ENCODE data around the gene PPFIA3.

DNA sequence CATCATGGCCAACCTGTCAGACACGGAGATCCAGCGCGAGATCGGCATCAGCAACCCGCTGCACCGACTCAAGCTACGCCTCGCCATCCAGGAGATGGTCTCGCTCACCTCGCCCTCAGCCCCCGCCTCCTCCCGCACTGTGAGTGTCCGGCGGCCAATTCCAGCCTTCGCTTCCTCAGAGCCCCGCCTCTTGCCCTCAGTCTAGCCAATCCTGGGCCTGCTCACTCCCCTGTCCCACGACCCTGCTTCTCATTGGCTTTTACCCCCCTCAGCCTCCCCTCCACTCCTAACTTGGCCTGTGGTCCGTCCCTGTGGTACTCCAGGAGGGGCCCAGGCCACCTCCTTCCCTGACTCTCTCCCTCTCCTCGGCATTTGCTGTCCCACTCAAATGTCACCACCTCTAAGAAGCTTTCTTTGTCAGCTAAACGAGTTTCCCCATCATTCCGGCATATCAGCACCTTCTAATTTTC is 23.6 kb downstream of the PPFIA3 start:
- TF ChIP-seq, protein P1, sequence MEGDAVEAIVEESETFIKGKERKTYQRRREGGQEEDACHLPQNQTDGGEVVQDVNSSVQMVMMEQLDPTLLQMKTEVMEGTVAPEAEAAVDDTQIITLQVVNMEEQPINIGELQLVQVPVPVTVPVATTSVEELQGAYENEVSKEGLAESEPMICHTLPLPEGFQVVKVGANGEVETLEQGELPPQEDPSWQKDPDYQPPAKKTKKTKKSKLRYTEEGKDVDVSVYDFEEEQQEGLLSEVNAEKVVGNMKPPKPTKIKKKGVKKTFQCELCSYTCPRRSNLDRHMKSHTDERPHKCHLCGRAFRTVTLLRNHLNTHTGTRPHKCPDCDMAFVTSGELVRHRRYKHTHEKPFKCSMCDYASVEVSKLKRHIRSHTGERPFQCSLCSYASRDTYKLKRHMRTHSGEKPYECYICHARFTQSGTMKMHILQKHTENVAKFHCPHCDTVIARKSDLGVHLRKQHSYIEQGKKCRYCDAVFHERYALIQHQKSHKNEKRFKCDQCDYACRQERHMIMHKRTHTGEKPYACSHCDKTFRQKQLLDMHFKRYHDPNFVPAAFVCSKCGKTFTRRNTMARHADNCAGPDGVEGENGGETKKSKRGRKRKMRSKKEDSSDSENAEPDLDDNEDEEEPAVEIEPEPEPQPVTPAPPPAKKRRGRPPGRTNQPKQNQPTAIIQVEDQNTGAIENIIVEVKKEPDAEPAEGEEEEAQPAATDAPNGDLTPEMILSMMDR (conservative IDR thresholded peaks at IDR 0.05 in 1 of 2, IDR thresholded peaks at IDR 0.05 in 1 of 2; ENCODE audit: low read depth in 1 of 2, low read length in 2 of 2) = no peak
- TF ChIP-seq EZH2 (IDR thresholded peaks at IDR 0.05; ENCODE audit: low read length, missing control alignments) = no peak

Measured in fibroblast of lung (primary cell).